Fibroblast of villous mesenchyme (primary cell): ENCODE data around the gene VPS4A. TPM values are rescaled to one million over a fixed set of nuclear protein-coding genes. Genes with fewer than 3 reads are reported as not detected.

Experiments
- DNase-seq: peaks from one replicate; pipeline ENCODE4 v3.0.0-alpha.2; 2010; ENCODE audit warnings: low read depth
- H3K4me3 ChIP-seq: 2 replicates; pipeline ENCODE4 v1.5.1; 2011; ENCODE audit warnings: low read depth, mild to moderate bottlenecking, low read length
- total RNA-seq: library from RNA; depleted of rRNA; stranded (reverse); fragments of >200 nt; gene quantifications from 2 replicates; pipeline ENCODE4 v1.2.3, GENCODE V29; 2012
- TF ChIP-seq, protein P1 (sequence below): IDR thresholded peaks from 2 replicates; pipeline ENCODE4 v1.5.1; 2012; ENCODE audit warnings: low read depth, mild to moderate bottlenecking, low read length; ENCODE audit not compliant: insufficient read depth

VPS4A gene
- total RNA-seq, 1 donor, result 31.1 TPM

DNA sequence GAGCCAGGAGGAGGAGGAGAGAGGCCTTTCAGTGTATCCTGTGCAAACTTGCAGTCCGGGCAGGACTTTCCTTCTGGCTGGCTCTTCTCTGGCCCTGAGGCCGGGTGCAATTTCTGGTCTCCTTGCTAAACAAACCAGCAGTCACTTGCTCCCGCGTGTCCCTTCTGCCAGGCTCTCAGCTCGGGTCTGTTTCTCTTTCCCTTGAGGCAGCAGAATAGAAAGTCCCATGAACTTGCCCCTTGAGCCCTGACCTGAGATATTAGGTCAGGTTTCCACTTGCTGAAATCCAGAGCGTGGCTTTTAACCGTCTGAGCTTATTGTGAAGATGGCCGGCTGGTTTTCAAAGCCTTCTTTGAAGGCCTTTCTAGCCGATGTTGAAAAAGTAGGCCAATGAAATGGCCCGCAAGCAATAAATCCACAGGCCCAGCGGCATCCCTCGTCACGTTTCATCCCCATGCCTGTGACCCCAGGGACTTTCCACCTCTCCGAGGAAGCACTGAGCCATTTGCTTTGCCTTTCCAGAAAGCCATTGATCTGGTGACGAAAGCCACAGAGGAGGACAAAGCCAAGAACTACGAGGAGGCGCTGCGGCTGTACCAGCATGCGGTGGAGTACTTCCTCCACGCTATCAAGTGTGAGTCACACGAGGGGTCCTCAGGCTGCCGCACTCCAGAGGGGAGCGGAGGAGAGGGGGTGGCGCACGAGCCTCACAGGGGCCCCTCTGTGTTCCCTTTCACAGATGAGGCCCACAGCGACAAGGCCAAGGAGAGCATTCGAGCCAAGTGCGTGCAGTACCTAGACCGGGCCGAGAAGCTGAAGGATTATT lies 4.5 kb downstream of the VPS4A start:
- no peak for DNase-seq
- H3K4me3 ChIP-seq, result no peak overlapping the region
- TF ChIP-seq, protein P1, sequence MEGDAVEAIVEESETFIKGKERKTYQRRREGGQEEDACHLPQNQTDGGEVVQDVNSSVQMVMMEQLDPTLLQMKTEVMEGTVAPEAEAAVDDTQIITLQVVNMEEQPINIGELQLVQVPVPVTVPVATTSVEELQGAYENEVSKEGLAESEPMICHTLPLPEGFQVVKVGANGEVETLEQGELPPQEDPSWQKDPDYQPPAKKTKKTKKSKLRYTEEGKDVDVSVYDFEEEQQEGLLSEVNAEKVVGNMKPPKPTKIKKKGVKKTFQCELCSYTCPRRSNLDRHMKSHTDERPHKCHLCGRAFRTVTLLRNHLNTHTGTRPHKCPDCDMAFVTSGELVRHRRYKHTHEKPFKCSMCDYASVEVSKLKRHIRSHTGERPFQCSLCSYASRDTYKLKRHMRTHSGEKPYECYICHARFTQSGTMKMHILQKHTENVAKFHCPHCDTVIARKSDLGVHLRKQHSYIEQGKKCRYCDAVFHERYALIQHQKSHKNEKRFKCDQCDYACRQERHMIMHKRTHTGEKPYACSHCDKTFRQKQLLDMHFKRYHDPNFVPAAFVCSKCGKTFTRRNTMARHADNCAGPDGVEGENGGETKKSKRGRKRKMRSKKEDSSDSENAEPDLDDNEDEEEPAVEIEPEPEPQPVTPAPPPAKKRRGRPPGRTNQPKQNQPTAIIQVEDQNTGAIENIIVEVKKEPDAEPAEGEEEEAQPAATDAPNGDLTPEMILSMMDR, result no peak

DNA sequence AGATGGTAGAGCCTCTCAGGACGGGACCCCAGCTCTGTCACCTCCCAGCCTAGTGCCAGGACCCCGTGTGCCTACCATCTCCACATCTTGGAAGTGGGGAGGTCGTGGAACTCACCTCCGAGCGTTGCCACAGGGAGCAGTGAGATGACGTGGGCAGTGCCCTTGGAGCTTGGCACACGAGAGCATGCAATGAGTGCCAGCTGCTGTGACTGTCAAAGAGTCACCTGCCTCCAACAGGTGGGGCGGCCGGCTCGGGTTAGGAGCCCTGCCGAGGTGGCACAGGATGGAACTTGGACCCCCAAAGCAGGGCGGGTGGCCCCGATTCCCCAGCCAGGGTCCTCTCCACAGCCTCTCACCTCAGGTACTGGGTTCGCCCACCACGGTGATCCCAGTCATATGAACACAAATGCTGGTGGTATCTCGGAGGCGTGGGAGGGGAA lies 5.5 kb downstream of the VPS4A start:
- no peak overlapping the region for H3K4me3 ChIP-seq
- TF ChIP-seq, protein P1, result no peak
- DNase-seq, result no peak

DNA sequence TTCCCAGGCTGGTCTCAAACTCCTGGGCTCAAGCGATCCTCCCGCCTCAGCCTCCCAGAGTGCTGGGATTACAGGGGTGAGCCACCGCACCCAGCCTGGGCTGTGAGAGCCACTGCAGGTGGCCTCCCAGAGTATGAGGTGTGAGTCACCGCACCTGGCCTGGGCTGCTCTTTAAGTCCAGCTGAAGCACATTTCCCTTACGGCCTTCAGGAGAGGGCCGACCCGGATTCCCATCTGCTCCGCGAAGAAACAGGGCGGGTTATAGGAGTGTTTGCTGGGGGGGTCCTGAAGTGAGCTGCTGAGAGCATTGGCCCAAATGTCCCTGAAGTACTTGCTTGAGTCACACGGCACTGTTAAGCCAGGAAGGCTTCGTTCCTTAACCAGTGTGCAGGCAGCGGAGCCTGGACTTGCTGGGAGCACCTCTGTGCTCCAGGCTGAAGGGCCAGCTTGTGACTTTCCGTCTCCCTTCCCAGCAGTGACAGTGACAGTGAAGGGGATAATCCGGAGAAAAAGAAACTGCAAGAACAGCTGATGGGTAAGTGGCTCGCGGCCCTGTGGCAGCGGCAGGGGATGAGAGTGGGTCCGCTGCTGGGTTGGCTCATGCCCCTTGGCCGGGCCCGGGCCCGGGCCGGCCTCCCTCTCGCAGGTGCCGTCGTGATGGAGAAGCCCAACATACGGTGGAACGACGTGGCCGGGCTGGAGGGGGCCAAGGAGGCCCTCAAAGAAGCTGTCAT lies 7.2 kb downstream of the VPS4A start:
- TF ChIP-seq, protein P1, result no peak
- H3K4me3 ChIP-seq, result no peak overlapping the region
- no peak for DNase-seq

DNA sequence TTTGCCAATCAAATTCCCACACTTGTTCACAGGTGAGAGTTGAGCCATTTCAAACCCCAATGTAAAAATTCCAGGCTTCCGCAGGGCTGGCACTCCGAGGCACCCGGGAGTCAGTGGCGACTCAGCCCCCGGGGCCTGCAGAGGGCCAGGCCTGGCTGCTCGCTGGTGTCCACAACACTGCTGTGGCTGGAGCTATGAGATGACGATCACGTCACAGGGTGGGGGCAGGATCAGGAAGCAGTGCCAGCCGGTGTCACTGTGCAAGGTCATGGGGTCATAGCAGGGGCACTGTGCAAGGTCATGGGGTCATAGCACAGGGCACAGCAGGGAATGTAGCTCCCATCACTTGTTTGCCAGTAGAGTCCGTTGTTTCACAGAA lies 7.8 kb downstream of the VPS4A start:
- H3K4me3 ChIP-seq, result no peak overlapping the region
- TF ChIP-seq, protein P1, result no peak
- no peak for DNase-seq

DNA sequence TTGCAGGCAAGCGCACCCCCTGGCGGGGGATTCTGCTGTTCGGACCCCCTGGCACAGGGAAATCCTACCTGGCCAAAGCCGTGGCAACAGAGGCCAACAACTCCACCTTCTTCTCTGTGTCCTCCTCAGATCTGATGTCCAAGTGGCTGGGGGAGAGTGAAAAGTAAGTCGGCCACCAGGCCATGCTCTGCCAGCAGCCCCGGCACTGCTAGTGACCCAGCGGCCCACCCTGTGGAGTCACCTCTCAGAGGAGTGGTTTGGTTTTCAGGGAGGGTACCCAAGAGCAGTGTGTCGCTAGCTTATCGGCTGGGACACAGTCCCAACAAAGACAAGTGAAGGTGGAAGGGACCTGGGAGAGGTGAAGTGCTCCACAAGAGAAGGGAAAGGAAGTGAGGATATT lies 8.2 kb downstream of the VPS4A start:
- H3K4me3 ChIP-seq, result no peak overlapping the region
- DNase-seq, result no peak
- TF ChIP-seq, protein P1, result no peak

DNA sequence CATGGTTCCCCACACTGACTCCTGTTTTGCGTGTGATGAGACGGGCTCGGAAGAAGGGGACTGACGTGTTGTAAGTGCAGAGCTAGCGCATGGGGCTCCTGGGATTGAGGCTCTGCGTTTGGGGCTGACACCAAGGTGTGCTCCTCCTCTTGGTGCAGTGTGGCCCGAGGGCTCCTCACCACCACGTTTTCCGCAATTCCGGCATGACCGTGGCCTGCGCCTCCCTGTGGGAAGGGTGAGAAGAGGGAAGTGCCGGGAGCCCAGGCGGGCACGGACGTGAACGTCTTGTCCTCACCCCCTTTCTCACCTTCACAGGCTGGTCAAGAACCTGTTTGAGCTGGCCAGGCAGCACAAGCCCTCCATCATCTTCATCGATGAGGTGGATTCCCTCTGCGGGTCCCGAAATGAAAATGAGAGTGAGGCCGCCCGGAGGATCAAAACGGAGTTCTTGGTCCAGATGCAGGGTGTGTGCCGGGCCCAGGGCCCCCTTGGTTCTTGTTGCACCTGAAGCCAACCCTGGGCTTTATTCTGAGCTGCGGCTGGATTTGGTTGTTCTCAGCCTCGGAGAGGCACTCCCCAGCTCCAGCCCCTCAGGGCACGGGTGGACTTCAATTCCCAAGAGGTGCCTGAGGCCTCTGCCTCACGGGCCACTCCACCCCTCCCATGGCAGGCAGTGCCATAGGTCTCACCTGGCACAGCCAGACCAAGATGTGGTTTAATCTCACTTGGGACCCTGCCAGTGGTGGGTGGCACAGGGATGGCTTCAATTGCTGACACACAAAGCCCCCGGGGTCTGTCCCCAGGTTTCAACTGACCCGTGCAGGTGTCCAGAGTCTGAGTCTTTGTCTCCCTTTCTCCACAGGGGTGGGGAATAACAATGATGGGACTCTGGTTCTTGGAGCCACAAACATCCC lies 8.9 kb downstream of the VPS4A start:
- TF ChIP-seq, protein P1, result no peak
- DNase-seq, result no peak
- no peak overlapping the region for H3K4me3 ChIP-seq
